NCI-H2107 (cell line): ENCODE measurements around the gene LIN28A.
"Not testable (repeated sequence)": the region's sequence is repeated elsewhere in the genome, so short reads cannot be mapped to it uniquely, and the experiment has no call there.

Experiments used
- DNase-seq: peaks from one replicate; lab custom pipeline; 2025; lab: John Stamatoyannopoulos, UW

The LIN28A gene, protein sequence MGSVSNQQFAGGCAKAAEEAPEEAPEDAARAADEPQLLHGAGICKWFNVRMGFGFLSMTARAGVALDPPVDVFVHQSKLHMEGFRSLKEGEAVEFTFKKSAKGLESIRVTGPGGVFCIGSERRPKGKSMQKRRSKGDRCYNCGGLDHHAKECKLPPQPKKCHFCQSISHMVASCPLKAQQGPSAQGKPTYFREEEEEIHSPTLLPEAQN

DNA sequence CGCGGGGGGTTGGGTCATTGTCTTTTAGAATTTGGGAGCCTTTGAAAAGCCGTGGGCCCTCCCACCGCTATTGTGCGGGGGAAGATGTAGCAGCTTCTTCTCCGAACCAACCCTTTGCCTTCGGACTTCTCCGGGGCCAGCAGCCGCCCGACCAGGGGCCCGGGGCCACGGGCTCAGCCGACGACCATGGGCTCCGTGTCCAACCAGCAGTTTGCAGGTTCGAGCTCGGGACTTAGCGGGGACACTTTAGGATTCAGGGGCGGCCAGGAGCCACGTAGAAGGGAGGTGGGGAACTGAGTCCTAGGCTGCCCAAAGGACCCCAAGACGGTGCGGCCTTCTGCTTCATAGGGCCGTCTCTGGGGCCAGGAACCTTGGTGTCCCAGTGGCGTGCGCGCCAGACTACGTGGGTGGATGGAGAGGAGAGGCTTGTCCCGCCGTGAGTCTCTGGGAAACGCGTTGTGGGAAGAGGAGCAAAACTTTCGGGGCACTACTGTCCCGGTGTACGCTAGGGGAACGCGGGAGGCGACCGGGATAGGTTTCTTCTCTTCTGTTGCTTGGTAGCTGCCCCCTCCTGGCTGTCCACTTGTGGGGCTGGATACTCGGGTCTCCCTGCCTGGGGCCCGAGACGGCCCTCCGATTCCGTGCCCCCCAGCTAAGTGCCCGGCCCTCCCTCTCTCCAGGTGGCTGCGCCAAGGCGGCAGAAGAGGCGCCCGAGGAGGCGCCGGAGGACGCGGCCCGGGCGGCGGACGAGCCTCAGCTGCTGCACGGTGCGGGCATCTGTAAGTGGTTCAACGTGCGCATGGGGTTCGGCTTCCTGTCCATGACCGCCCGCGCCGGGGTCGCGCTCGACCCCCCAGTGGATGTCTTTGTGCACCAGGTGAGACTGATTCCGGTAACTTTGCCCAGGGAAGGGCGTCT is at the start of gene LIN28A:
Gene LIN28A (plus strand): TSS at position 112 of the 918 bp plus-strand sequence. CDS start 75 bp downstream, at position 187.
- no peak for DNase-seq

DNA sequence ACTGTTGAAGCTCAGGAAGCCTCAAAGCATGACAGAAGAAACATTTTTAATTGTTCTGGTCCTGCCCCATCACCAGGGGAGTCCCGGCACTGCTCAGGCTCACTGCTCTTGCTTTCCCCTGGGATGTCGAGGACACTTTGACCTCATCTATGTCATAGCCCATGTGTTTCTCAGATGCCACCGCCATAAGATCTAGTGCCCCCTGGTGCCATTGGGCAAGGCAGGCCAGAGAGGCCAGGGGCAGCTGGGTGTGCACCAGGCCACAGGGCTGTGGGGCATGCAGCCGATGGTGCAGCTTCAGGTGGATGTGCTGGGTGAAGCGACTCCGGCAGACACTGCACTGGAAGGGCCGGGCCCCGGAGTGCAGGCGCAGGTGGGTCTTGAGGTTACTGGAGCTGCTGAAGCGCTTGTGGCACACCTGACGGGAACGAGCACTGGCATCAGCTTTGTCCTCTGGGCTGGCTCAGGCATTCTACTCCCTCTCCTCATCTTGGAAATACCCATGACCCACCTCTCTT is 49.0 kb upstream of the LIN28A start:
- DNase-seq: no peak

DNA sequence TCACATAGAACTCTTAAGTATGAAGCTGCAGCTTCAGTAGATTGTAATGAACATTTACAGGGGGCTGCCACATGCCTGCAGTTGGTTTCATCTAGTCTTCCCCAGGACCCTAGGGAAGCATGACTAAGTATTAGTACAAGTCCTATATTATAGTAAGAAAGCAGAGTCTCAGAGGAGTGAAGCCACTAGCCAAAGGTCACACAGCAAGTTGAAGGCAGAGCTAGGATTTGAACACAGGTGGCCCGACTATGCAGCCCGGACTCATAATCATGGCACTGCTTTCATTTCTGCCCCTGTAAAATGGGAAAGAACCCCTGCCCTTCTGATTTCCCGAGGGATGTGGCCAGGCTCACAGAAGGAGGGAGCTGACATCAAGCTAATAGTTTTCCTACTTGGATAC is 48.3 kb upstream of the LIN28A start:
- DNase-seq: no peak

DNA sequence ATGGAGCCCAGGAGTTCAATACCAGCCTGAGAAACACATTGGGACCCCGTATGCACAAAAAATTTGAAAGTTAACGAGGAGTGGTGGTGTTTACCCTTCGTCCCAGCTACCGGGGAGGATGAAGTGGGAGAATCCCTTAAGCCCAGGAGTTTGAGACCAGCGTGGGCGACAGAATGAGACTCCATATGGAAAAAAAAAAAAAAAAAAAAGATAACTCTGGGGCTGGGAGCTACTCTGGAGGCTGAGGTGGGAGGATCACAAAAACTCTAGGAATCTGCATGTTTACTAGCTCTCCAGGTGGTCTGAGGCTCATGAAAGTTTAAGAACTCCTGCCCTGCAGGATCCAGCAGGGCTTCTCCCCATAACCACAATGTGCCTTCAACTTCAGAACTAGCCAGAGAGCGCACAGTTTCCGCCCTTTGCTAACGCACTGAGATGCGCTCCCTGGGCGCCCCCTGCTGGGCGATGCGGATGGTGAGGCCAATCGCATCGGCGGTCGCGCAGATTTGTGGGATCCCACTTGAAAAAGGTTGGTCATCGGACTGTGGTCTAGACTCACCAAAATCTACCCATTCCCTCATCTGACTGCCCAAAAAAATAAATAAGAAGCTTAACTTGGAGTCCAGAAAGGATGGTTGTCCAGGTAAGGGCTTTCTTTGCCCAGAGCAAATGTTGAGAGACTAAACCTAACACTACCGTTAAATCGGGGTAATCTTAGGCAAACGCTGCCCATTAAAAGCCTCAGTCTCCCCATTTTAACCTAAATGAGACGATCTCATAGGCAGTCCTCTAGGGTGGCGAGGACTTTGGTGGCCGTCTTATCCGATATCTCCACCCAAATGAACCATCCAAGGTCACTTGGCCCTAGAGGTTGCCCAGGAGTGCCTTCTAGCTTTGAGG is 46.8 kb upstream of the LIN28A start:
- DNase-seq: peak; percentile 49

DNA sequence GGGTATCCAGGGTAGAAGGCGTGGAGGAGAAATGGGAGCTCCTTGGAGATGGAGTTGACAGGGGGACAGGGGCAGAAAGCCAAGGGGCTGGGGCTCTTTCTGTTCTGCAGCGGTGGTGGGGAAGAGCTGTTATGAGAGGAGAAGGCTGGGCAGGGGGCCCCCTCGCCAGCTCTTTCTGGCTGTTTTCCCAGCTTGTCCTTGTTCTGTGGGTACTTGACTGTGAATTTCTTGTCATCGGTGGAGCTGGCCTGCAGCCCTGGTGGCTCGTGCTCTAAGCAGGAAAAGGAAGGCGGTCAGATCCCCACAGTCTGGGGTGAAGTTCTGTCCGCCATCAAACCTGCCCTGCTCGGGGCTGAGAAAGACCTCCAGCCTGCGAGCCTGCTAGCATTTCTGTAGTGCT is 45.7 kb upstream of the LIN28A start:
- DNase-seq: no peak

DNA sequence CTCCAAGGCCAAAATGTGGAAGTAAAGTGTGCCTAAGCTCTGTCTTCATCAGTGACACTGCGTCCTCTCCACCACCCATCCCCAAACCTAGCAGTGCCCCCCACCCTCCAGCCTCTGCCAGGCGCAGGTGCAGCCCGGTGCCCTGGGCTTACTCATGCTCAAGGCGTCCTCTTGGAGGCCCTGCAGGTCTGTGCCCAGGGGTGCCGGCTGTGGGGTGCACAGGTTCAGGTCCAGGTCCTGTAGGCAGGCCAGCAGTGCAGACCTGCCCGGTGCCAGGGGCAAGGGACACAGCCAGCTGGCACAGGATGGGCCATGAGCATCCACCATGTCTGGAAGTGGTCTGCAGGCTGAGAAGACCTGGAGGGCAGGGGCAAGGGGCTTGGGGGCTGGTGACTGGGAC is 43.2 kb upstream of the LIN28A start:
- no peak for DNase-seq

DNA sequence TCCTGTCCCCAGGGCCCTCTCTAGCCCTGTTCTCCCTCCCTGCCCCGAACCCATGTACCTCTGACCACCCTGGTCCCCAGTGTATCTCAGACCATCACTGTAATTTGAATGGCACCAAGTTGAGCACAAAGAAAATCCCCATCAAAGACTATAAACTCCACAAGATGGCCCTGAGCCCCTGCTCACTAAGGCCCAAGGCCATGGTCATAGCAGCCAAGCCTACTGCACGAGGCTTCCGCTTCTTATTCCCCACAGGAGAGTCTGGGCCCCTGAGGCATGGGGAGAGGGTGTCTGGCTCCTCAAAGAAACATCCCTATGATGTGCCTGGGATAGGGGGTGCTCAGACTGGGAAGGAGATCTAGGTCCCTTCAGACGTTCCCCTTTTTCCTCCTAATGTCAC is 42.6 kb upstream of the LIN28A start:
- no peak for DNase-seq

DNA sequence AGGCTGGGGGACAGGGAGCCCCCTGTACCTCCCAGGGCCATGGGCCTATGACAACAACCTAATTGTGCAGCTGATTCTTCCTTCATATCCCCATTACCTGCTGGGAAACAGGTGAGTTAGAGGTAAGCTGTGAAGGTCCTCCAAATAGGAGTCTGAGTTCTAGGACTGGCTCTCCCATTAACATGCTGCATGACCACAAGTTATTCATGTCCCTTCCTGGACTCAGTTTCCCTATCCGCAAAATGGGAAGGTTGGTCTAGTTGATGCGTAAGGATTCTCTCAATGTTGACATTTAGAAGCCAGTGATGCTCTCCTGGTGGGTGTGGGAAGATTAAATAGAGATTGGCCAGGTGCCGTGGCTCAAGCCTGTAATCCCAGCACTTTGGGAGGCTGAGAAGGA is 42.1 kb upstream of the LIN28A start:
- DNase-seq: no peak

DNA sequence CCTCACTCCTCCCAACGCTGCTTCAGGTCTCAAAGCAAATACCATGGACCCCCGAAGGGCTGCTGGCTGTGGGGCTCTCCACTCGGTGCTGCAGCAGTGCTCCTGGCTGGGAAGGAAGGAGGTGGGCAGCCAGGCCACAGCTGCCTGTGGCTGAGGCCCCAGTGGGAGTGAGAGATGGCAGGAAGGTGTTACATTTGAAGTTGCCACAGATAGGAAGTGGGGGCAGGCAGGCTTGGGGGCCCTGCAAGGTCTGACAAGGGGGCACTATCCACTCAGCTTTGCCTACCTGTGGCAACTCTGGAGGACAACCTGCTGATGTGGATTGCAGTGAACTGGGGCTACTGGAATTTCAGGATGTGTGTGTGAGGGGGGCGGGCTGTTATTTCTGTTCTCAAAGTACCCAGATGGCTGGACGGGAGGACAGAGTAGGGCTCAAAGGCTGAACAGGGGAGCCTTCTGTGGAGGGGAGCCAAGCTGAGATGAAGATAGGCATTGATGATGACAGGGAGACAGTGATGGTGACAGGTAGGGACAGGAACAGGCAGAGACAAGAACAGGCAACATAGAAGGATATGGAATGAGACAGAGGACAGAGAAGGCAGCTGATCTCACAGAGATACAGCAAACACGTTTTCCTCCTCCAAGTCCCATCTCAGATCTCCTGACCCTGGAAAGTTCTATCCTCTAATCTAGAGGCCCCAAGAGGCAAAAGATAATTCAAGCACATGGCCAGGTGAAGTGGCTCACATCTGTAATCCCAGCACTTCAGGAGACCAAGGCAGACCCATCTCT is 39.8 kb upstream of the LIN28A start:
- no peak for DNase-seq

DNA sequence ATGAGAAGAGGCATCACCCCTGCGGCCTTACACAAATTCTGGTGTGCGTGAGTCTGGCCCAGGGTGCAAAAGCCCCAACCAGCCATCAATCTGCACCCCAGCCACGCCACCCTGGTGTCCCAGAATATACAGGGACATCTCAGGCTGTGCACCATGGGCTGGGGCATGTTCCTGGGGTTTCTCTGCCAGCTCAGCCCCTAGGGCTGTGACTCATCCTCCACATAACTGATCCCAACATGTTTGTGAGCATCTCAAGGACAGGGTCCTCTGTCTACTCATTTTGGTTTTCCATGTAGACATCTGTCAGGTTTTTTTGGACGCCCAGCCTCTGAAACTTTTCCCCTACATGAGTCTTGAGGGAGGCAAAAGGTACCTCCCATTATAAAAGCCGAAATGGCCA is 38.6 kb upstream of the LIN28A start:
- no peak for DNase-seq

DNA sequence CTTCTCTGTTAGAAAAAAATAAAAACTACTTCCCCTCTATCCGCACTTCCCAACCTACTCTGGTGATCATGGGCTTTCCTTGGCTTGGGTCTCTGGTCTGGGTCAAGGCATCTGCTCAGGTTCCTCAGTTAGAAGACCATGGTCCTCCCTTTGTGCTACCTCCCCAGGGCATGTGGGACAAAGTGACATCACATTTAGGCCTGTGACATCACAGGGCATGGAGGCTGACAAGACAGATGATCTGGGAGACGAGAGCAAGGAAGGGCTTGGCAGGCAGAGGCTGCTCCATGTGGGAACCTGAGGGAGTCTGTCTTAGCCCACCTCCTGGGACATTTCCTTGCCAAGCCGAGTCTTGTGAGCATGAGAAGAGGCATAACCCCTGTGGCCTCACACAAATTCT is 38.0 kb upstream of the LIN28A start, which contains the start of gene ZNF683:
Gene ZNF683 (minus strand): TSS at position 140 of the 400 bp plus-strand sequence. CDS start 4,179 bp downstream, outside the sequence.
- DNase-seq: not testable (repeated sequence)

DNA sequence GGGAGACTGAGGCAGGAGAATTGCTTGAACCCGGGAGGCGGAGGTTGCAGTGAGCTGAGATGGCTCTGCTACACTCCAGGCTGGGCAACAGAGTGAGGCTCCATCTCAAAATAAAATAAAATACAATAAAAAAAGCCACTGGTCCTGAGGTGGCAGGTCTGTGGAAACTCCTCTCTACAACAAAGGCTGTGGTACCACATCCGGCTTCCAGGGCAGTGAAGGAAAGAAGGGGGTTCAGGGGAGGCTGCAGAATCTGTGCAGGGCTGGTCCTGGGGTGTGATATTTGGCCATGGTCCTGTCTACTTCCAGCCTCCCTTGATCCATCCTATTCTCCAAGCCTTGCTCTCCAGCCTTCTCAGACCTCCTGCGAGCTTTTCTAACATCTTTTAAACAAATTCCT is 37.3 kb upstream of the LIN28A start:
- no peak for DNase-seq

DNA sequence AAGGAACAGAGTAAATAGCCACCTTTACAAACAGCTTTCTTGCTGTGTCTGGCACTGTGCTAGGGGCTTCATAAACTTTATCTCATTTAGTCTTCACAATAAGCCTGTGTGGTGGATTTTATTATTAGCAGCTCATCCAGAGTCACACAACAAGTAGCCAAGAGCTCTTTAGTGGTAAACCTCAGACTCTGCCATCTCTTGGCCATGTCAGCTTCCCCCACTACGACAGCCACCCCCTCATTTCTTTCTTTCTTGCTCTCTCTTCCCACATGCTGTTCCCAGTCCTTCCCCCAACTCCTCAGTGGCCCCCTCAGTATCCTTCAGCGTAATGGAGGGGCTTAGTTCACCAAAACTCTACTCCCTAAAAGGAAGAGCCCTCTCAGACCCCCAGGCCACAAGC is 36.8 kb upstream of the LIN28A start:
- DNase-seq: no peak

DNA sequence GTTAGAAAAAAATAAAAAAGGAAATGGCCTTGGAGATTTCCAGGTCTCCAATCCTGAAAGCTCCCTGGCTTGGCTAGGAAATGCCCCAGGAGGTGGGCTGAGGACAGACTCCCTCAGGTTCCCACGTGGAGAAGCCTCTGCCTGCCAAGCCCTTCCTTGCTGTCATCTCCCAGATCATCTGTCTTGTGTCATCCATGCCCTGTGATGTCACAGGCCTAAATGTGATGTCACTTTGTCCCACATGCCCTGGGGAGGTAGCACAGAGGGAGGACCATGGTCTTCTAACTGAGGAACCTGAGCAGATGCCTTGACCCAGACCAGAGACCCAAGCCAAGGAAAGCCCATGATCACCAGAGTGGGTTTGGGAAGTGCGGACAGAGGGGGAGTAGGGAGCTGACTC is 36.3 kb upstream of the LIN28A start:
- not testable (repeated sequence) for DNase-seq

DNA sequence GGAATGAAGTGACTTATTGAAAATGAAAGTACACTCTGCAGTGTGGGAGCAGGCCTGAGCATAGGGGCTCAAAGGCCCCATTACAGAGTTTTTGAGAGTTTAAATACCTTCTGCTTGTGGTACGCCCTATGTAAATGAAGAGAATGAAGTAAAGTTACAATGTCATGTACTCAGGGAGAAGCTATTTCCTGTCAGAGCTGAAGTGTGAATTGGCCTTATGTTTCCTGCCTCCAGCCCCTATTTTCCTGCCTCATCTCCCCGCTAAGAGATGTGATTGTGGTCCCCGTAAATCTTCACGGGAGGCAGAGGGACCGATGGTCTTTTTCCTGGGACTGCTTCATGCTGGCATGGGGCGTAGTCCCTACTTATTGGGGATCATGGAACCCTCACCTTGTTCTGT is 35.5 kb upstream of the LIN28A start:
- DNase-seq: no peak

DNA sequence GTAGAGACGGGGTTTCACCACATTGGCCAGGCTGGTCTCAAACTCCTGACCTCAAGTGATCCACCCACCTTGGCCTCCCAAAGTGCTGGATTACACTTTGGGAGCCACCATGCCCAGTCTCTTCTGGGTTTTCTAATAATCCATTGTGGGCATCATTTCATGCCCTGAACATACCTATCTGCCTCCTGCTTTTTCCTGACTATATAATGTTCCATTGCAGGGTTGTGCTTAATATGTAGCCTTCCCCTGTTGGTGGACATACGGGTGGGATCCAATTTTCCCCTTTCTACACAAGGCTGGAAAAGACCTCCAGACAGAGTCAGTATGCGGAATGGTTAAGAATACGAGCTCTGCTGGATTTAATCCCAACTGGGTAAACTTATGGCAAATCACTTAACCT is 34.6 kb upstream of the LIN28A start:
- DNase-seq: no peak

DNA sequence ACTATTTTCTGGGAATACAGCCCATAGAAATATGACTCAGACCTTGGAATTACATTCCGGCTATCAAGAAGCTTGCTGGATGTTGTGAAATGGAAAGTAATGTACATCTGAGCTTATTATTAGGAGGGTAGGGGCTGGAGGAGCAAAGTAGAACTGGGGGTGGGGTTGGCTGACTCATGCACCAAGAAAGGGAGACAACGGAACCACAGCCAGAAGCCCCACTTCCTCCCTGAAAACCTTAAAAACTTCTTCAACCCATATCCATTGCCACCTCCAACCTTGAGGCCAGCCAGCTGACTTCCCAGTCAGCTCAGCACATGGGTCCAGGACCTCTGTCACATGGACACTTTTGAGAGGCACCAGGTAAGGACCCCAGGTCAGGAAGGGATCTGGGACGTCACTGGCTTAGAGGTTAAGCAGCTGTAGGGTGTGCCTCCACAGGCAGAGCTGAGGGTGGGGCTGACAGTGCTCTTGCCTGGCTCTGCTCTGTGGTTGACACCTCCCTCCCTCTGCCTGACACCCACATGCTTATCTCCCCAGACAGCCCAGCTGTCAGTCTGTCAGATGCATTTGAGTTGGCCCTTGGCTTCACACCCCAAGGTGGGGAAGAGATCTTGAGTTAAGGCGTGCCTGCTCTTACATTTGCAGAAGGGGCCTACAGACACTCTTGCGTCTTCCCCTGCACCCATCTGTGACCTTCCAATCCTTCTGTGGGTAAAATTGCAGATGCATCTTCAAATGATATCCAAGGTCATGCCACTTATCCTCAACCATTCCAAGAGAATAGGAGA is 32.3 kb upstream of the LIN28A start:
- no peak for DNase-seq

DNA sequence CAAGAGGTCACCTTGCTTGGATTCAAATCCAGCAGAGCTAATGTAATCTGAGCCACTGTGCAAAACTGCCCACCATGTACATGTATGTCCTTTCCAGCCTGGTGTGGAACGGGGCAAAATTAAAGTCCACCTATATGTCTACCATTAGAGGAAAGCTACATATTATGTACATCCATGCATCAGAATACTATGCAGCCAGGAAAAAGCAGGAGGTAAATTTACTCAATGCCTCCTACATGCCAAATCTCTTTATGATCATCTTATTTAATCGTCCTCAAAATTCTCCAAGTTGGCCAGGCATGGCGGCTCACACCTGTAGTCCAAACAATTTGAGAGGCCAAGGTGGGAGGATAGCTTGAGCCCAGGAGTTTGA is 31.8 kb upstream of the LIN28A start:
- DNase-seq: no peak

DNA sequence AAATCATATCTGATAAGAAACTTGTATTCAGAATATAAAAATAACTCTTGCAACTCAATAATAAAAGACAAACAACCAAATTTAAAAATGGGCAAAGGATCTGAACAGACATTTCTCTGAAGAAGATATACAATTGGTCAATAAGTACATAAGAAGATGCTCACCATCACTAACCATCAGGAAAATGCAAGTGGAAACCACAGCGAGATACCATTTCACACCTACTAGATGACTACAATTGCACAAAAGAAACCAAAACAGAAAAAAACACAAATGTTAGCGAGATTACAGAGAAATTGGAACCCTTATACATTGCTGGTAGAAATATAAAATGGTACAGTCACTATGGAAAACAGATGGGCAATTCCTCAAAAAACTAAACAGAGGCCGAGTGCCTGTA is 26.5 kb upstream of the LIN28A start:
- no peak for DNase-seq

DNA sequence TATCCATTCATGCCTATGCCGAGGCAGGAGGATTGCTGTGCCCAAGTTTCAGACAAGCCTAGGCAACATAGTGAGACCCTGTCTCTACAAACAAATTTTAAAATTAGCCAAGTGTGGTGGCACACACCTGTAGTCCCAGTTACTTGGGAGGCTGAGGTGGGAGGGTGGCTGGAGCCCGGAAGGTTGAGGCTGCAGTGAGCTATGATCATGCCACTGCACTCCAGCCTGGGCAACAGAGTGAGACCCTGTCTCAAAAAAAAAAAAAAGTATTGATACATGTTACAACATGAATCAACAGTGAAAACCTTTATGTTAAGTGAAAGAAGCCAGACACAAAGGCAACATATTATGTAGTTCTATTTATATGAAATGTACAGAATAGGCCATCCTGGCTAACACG is 25.6 kb upstream of the LIN28A start:
- not testable (repeated sequence) for DNase-seq

DNA sequence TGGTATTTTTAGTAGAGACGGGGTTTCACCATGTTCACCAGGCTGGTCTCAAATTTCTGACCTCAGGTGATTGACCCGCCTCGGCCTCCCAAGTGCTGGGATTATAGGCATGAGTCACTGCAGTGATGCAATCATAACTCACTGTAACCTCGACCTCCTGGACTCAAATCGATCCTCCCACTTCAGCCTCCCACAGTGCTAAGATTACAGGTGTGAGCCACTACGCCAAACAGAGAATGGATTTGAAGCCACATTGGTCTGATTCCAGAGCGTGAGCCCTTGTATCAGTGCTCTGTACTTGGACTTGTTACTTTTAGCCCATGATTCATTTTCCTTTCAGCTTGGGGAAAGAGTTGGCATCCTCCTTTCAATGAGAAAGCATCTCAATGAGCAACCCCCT is 23.2 kb upstream of the LIN28A start:
- DNase-seq: no peak
